ENCODE data around the gene SLC43A1. TPM values are rescaled to one million over a fixed set of nuclear protein-coding genes. Genes with fewer than 3 reads are reported as not detected.

SLC43A1 gene
- polyA plus RNA-seq, 3 donors = 4.5 to 7.1 (median 6.0) TPM

DNA sequence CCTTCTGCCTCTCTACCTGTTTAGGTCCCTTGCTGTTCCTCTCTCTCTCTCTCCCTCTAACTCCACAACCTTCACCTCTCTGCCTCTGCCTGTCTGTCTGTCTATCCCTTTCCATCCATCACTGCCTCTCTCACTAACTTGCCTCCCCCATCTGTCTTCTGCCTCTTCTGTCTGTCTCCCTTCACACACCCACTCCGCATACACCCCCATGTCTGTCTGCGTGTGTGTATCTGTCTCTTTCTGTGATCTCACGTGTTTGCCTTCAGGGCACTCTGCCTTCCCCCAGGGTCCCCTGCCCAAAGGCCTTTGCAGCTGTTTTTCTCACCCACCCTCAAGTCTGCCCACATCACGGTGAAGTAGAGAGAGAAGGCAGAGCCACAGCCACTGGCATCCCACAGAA is 47.2 kb downstream of the SLC43A1 start:
- DNase-seq (ENCODE audit: extremely low read depth in 1 of 11, low read depth in 9 of 11, low spot score in 4 of 11) = no peak

DNA sequence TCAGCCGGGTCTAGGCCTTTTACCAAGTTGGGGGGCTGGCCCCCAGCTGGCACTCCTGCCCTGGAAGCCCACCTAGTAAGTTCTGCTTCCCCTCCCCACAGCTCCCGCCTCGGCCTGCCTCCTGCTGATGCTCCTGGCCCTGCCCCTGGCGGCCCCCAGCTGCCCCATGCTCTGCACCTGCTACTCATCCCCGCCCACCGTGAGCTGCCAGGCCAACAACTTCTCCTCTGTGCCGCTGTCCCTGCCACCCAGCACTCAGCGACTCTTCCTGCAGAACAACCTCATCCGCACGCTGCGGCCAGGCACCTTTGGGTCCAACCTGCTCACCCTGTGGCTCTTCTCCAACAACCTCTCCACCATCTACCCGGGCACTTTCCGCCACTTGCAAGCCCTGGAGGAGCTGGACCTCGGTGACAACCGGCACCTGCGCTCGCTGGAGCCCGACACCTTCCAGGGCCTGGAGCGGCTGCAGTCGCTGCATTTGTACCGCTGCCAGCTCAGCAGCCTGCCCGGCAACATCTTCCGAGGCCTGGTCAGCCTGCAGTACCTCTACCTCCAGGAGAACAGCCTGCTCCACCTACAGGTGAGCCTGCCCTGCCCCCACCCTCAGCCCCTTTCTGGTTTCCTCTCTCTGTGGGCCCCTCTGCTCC is 47.9 kb downstream of the SLC43A1 start:
- no peak for DNase-seq (ENCODE audit: extremely low read depth in 1 of 11, low read depth in 9 of 11, low spot score in 4 of 11)

DNA sequence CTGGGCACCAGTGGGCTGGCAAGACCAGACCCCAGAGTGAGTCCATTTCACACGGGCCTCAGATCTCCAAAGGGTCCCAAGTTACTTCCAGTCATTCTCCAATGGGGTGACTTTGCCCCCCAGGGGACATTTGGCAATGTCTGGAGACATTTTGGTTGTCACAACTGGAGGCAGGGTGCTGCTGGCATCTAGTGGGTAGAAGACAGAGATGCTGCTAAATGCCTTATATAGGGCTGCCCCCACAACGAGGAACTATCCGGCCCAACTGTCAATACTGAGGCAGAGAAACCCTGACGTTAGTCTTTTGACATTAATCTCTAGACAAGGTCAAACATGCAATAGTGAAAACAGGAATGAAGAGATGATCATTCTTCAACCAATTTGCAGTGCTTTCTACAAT is 48.8 kb downstream of the SLC43A1 start:
- no peak for DNase-seq (ENCODE audit: extremely low read depth in 1 of 11, low read depth in 9 of 11, low spot score in 4 of 11)

DNA sequence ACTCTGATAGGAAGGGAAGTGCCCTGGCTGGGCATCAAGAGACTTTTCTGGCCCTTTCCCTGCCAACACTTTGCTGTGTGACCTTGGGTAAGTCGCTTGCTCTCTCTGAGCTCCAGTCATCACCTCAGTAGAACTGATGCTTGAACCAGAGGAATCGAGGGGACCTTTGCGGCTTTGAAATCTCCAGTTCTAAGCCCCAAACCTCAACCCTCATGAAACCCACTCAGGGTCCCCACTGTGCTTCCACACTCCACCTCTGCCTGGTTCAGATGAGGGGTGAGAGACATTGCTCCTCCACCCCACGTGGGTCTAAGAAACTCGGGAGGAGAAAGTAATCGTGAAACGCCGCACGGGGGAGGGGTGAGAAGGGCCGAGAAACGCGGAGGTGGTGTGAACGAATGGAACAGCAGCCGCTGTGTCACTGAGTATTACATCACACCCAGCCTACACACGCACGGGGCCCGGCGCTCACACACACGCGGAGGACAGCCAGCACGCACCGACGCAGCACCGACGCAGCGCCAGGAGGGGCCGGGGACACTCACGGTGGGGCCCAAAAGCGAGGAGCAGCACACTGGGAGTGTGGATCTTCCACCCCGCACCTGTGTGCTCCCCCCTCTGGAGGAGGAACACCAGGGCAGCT is 50.8 kb downstream of the SLC43A1 start:
- DNase-seq (ENCODE audit: extremely low read depth in 1 of 11, low read depth in 9 of 11, low spot score in 4 of 11) = no peak

DNA sequence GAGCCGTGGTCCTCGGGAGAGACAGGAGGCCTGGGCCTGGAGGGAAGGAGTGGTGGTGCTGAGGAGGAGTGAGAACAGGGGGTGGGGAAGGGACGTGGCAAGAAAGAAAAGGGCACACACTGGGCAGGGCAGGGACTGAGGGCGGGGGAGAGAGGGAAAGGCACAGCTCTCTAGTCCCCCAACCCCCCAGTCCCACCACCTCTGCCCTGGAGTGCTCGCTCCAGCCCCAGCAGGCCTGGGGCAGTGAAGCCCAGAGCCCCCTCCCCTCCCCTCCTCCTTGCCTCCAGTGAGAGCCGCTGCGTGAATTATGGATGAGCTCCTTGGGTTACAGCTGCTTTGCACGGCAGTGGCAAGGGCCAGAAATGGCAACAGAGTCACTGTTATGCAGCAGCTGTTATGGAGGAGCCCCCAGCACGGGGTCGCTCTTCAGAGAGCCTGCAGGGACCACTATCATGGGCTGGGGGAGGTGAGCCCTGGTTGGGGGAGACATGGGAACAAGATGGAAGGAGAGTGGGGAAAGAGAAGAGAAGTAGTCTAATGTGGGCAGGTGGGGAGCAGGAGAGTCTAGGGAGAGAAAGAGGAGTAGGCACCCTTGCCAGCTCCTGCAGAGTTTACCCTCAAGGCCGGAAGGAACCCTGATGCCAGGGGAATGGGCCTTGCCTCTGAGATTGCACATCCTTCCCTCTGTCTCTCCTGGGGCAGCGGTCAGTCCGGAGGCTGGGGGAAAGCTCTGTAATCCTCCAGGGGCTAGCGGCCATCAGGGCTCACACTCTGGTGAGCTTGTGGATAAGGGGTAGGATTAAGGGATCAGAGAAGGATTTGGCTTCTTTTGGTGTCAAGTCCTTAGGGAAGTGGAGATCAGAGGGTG is 51.6 kb downstream of the SLC43A1 start:
- no peak for DNase-seq (ENCODE audit: extremely low read depth in 1 of 11, low read depth in 9 of 11, low spot score in 4 of 11)

DNA sequence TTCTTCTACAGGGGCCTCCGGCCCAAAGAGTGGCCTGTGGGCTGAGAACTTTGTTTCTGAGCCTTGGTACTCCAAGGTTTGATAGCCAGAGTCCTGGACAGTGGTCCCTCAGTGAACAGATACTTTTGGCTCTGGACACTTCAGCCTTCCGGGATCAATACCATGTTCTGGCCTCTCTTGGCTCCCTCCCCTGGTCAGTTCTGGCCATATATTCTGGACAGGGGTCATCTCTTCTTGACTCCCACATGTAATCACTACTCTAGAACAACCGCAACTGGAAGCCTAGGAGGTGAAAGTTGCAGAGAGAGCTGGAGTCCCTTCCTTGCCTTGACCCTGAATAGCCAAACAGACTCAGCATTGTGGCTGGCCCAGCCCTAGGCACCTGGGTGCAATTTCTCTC is 52.9 kb downstream of the SLC43A1 start:
- DNase-seq (ENCODE audit: extremely low read depth in 1 of 11, low read depth in 9 of 11, low spot score in 4 of 11) = no peak

DNA sequence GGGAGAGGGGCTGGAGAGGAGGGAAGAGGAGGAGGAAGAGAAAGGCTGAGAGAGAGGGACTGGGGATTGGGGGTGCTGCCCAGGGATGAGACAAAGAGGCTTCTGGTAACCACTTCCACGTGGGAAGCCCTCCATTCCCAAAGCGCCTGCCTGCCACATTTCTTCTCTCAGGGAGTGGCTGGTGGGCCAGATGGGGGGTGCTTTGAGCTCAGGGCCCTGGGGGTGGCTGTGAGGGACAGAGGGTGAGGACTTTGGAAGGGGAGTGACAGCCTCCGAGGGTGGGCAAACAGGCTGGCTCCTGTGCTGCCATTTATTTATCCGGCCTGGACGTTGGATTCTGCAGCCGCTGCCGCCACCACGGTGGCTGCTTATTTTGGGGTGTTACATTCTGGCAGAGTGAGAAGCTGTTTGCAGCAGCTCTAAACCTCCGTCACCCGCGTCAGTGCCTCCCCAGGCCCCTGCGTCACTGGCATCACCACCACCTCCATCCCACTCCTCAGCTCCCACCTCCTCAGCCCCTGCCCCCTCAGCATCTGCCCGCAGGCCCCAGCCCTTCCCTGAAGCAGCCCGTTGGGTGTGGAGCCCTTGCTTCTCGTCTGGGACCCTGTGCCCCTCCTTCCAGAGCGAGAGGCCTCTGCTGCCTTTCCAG is 53.5 kb downstream of the SLC43A1 start:
- DNase-seq (ENCODE audit: extremely low read depth in 1 of 11, low read depth in 9 of 11, low spot score in 4 of 11) = no peak

DNA sequence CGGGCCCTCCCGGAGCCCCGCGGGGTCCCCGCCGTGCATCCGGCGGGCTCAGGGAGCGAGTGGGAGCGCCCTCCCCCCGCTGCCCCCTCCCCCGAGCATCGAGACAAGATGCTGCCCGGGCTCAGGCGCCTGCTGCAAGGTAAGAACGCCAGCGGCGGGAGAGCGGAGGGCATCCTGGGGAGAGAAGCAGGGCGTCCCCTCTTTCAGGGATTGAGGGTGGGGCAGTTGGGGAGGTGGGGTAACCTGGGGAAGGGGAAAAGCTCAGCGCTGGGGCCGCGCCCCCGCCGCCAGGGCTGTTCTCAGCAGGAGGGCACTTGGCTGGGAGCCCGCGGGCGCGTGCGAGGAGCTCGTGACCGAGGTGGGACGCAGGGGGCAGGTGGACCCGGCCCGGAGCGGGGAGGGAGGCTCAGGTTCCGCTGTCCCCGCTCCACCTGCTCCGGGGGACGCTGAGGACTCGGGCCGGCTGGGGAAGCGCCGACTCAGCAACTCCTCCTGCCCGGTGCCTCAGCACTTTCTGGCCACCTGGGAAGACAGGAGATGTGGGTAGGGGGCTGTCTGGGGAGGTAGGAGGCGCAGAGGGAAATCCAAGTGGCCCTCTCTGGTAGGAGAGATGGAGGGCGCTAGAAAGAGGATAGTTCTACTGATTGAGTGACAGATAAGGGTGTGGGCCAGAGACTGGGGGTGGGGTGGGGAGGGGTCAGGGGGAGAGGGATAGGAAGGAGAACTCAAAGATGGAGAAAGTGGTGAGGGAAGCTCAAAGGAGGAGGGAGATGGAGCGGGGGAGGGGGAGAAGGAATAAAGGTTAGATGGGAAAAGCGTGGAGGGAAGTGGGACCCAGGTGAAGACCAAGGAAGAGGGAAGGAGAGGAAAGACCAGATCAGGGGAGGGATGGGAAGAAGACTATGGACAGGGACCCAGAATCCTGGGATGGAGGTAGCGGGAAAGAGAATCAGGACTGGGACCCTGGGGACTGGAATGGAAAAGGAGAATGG is 54.4 kb downstream of the SLC43A1 start:
- DNase-seq (ENCODE audit: extremely low read depth in 1 of 11, low read depth in 9 of 11, low spot score in 4 of 11) = no peak

DNA sequence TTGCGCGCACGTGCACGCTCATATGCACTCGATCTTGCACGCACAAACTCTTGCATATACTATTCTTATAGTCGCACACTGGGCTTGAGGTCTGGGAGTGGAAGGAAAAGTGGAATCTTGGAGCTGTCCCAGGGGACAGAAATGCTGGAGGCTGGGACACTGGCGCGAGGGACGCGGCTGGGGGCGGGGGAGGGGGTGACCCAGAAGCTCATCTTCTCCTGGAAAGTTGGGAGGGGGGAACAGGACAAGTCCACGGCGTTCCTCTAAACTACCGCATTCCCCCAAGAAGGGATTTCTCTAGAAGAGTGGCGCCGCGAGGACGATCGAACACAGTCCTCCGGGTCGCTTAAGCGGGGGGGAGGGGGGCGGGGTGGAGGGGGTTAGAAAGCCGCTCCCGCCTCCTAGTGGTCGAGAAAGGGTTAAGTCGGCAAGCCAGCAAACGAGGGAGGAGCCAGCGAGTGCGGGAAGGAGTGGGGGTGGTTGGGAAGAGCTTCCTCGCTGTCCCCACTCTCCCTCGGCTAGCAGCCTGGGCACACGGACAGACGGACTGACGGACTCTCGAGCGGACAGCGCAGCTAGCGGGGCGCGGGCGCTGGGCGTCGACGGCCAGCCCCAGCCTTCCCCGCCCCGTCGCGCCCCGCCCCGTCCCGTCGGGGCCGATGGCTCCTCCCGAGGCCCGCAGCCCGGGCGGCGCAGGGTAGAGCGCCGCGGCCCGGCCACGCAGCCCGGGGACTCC is 55.3 kb downstream of the SLC43A1 start, which contains the start of gene RTN4RL2:
Gene RTN4RL2, plus strand, starts transcription at position 507 of the 736 bp plus-strand sequence. CDS start 338 bp downstream, outside the sequence.
- DNase-seq (ENCODE audit: extremely low read depth in 1 of 11, low read depth in 9 of 11, low spot score in 4 of 11) = no peak

DNA sequence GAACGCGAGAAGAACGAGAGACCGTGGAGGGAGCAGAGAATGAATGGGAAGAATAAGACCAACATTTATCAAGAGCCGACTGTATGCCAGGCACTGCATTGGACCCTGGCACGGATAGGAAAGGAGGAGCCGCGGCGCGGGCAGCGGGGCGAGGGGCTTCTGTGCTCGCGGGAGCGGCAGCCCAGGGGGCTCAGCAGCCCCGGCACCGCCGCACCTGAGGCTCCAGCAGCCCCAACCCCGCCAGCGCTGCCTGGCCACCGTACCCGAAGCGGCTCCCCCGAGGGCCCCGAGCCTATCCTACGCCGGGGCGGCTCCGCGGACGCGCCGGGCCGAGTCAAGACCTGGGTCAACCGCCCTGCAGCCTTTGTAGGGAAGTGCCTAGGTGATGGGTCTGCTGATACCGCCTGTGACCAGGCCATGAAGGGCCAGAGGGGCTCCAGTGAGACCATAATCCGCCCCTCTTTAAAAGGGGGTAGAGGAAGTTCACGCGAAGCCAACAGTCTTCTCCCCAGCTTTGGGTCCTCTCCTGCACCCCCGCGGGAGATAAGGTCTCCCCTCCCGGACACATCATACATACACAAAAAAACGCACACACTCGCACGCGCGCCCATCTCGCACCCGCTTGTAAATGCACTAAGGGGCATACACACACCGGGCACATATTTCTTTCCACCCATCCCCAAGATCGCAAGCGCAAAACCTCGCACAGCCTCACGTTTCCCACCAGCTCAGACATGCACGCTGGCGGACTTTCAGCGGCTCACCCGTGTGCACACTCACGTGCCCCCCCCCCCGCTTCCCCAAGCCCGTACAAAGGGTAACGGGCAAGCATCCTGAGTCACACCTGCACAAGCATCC is 56.1 kb downstream of the SLC43A1 start:
- no peak for DNase-seq (ENCODE audit: extremely low read depth in 1 of 11, low read depth in 9 of 11, low spot score in 4 of 11)

DNA sequence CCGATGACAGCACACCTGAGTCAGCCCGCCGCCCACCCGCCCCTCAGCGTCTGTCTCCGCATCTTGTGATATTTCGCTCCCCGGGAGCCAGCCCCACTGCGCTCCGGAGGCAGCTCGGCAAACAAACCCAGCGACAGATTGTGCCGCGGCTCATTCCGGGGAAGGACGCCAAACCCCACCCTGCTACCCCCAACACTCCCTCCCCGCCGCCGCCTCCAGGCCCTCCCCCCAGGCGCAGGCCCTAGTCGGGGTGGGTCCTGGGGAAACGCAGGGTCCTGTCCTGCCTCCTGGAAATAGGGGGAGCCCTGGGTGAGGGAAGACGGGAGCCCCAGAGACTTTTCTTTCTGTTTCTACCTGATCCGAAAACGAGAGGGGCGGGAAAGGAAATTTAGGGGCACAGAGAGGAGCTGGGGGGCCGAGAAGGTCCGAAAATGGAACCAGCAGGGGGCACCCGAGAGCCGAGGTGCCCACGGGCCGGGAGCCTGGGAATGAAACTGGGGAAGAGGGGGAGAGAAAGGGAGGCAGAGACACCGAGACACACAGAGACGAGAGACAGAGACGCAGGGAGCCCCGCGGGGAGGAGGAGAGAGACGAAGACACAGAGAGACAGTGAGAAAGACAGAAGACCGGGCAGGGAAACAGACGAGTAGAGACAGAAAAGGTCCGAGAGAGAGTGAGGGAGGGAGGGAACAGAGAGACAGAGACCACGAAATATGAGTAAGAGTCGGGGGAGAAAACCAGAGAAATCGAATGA is 56.9 kb downstream of the SLC43A1 start:
- no peak for DNase-seq (ENCODE audit: extremely low read depth in 1 of 11, low read depth in 9 of 11, low spot score in 4 of 11)

DNA sequence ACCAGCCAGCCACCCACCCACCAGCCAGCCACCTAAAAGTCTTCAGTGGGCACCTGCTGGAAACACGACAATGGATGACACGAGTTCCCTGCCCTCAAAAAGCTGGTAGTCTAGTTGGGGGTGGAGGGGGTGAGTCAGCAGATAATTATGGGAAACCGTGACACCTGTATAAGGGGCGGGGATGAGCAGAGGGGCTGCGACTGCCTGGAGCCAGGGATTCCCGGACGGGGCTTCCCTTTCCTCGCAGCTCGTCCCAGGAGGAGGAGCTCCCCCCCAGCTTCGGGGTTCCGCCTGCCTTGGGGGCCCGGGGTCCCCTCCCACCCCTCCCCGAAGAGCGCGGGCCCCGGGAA is 57.5 kb downstream of the SLC43A1 start:
- DNase-seq (ENCODE audit: extremely low read depth in 1 of 11, low read depth in 9 of 11, low spot score in 4 of 11) = no peak

DNA sequence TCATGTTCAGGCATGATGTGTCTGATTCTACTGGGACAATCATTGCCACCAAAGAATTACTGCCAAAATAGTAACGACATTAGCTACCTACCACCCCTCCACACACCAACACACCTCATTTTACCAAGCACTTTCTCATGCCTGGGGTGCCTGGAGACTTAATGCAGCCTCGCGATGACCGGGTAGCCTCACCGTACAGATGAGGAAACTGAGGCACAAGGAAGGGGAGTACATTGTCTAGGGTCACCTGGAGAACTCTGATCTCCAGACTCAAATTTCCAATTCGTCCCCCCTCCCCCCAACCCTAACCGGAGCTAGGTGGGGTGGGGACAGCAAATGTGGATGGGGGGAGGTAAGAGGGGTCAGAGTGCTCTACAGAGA is 57.9 kb downstream of the SLC43A1 start:
- no peak for DNase-seq (ENCODE audit: extremely low read depth in 1 of 11, low read depth in 9 of 11, low spot score in 4 of 11)

DNA sequence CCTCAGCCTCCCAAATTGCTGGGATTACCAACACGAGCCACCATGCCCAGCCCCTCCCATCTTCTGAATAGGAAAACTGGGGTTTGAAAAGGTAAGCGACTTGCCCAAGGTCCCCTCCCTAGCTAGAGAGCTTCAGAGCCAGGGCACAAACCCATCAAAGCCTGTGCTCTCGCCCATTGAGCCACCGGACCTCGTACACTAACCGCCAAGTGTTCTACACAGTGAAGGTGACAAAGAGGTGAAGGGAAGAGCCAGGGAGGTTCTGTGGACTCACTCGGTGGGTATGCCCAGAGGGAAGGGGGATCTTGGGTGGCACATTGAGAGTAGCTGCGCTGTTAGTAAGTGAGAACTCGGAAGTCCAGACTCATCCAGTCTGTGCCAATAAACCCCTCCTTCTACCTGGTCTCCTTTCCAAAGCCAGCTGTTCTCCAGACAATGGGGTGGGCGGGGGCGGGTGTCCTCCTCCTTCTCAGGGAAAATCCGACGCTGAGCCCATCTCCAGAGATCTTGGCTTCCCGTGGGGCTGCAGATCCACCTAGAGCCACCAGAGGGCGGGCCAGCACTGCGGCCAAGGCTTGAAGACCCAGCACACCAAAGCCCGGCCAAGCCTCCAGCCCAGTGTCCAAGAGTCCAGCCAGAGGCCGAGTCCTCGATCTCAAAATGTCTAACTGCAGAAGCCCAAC is 58.4 kb downstream of the SLC43A1 start:
- DNase-seq (ENCODE audit: extremely low read depth in 1 of 11, low read depth in 9 of 11, low spot score in 4 of 11) = peak in 9 of 11 donors; percentile 56 to 77 (median 74)

DNA sequence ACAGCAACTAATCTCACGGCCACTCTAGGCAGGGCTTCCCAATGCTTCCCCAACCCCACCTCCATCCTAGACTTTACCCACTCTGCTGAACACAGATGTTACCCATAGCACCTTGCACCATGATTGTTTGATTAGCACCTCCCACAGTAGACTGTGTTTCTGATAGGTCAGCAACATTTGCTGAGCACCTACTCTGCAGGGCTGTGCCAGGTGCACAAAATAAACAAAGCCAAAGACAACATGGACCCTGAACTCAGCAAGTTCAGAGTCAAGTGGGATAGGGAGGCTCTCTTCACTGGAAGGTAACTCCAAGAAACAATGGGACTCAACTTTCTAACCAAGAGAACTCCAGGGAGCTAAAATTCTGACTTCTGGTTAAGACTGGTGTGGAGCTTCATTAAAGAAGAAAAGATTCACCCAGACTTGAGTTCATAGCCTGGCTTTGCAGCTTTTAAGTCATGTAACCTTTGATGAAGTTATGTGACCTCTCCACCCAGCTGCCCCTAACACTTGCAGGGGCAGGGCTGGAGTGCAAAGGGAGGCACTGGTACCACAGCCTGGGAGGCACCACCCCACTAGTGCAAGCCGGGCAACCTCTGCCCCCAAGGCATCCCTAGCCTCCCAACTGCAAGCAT is 61.8 kb downstream of the SLC43A1 start:
- no peak for DNase-seq (ENCODE audit: extremely low read depth in 1 of 11, low read depth in 9 of 11, low spot score in 4 of 11)
